Measurements from ENCODE around the gene WDR5B. TPM values are rescaled to one million over a fixed set of nuclear protein-coding genes. Genes with fewer than 3 reads are reported as not detected.

The WDR5B gene
- total RNA-seq, result 1 to 10 TPM; 1.3 to 4.9 (median 2.8) TPM

GRCh38 chr3:122415762-122416654 is at the start of gene WDR5B:
TSS of gene WDR5B (minus strand) at chr3:122416062. CDS start at chr3:122415528, 534 bp downstream.
- peak in 1 of 2 donors; percentile 41 for TF ChIP-seq POLR2A (IDR thresholded peaks at IDR 0.05)
- TF ChIP-seq CTCF (IDR thresholded peaks at IDR 0.05), result no peak
- intact Hi-C loops (cut with DNase I; ENCODE audit: low total_unique reads), result no loop called here
- DNase-seq (ENCODE audit: low spot score in 2 of 2), result peak; percentile 98 to 100
- WGBS, 2 donors, result 0 to 1% methylated on average over 48 of the region's 48 CpGs
- H3K4me3 ChIP-seq (ENCODE audit: low read depth, poor library complexity, severe bottlenecking), result peak within 1 kb of the TSS; percentile 61

GRCh38 chr3:122464659-122465058 is 48.8 kb upstream of the WDR5B start:
- TF ChIP-seq CTCF (IDR thresholded peaks at IDR 0.05) (no peak), POLR2A (IDR thresholded peaks at IDR 0.05) (no peak)
- intact Hi-C loops (cut with DNase I; ENCODE audit: low total_unique reads), result no loop called here
- 94 to 100% methylated on average over 1 of the region's 1 CpG for WGBS, 2 donors
- H3K4me3 ChIP-seq (ENCODE audit: low read depth, poor library complexity, severe bottlenecking), result no peak overlapping the region
- no peak for DNase-seq (ENCODE audit: low spot score in 2 of 2)

- no peak for DNase-seq (ENCODE audit: low spot score in 2 of 2)
- TF ChIP-seq CTCF (IDR thresholded peaks at IDR 0.05), result no peak
- TF ChIP-seq POLR2A (IDR thresholded peaks at IDR 0.05), result no peak
- no peak overlapping the region for H3K4me3 ChIP-seq (ENCODE audit: low read depth, poor library complexity, severe bottlenecking)
- 92 to 96% methylated on average over 1 of the region's 1 CpG for WGBS, 2 donors
- intact Hi-C loops (cut with DNase I; ENCODE audit: low total_unique reads), result no loop called here
Observed at GRCh38 chr3:122462406-122462805, 46.5 kb upstream of the WDR5B start.

- 84 to 88% methylated on average over 3 of the region's 3 CpGs for WGBS, 2 donors
- H3K4me3 ChIP-seq (ENCODE audit: low read depth, poor library complexity, severe bottlenecking), result no peak overlapping the region
- TF ChIP-seq POLR2A (IDR thresholded peaks at IDR 0.05) (no peak), CTCF (IDR thresholded peaks at IDR 0.05) (no peak)
- DNase-seq (ENCODE audit: low spot score in 2 of 2), result no peak
- intact Hi-C loops (cut with DNase I; ENCODE audit: low total_unique reads), result no loop called here
Observed at GRCh38 chr3:122461806-122462205, 45.9 kb upstream of the WDR5B start.

GRCh38 chr3:122458992-122459391 is 43.1 kb upstream of the WDR5B start:
- no peak for DNase-seq (ENCODE audit: low spot score in 2 of 2)
- H3K4me3 ChIP-seq (ENCODE audit: low read depth, poor library complexity, severe bottlenecking), result no peak overlapping the region
- 54 to 56% methylated on average over 4 of the region's 4 CpGs for WGBS, 2 donors
- intact Hi-C loops (cut with DNase I; ENCODE audit: low total_unique reads), result no loop called here
- TF ChIP-seq CTCF (IDR thresholded peaks at IDR 0.05) (no peak), POLR2A (IDR thresholded peaks at IDR 0.05) (no peak)

Measured in lower leg skin (tissue), 4 donors.